SIG-M5 treated with dmso at 0.1 percent for 504 hours (cell line): ENCODE measurements around the gene PYCR2.

ENCODE experiments used
- DNase-seq: peaks from one replicate; lab custom pipeline; 2025; ENCODE audit not compliant: unreplicated experiment; lab: John Stamatoyannopoulos, UW

PYCR2 gene

GRCh38 chr1:225879521-225880221, 44.4 kb downstream of the PYCR2 start:
- no peak for DNase-seq

- DNase-seq: no peak
Measured at GRCh38 chr1:225878282-225878681, 45.8 kb downstream of the PYCR2 start.

GRCh38 chr1:225877580-225877979, 46.5 kb downstream of the PYCR2 start:
- DNase-seq: peak; percentile 61

GRCh38 chr1:225876900-225877510, 47.0 kb downstream of the PYCR2 start:
- no peak for DNase-seq

GRCh38 chr1:225875044-225875815, 48.8 kb downstream of the PYCR2 start:
- peak; percentile 45 for DNase-seq

- DNase-seq: no peak
Measured at GRCh38 chr1:225874431-225874830, 49.6 kb downstream of the PYCR2 start.

- DNase-seq: no peak
Measured at GRCh38 chr1:225873281-225873850, 50.7 kb downstream of the PYCR2 start.

GRCh38 chr1:225872075-225872430, 52.0 kb downstream of the PYCR2 start:
- DNase-seq: no peak

- DNase-seq: no peak
Measured at GRCh38 chr1:225871359-225872074, 52.5 kb downstream of the PYCR2 start.

GRCh38 chr1:225870911-225871310, 53.1 kb downstream of the PYCR2 start:
- DNase-seq: no peak
